WTC11 (cell line): ENCODE results near the gene PRND. TPM values are rescaled to one million over a fixed set of nuclear protein-coding genes. Genes with fewer than 3 reads are reported as not detected.

Source experiments
- ATAC-seq: fragments of 200-7000 bp; cut with Tn5 transposase; 2 replicates; pipeline ENCODE4 v1.10.0; 2021; ENCODE audit warnings: mild to moderate bottlenecking, moderate library complexity
- CTCF ChIA-PET: fragments of 300-600 bp; sonication (Branson Sonifier 250); formaldehyde crosslinking; loops from one replicate; lab custom pipeline; 2021; ENCODE audit warnings: antibody characterized with exemption; lab: Charles Lee
- POLR2A ChIA-PET: fragments of 350-600 bp; sonication (Branson Sonifier 250); formaldehyde crosslinking; loops from one replicate; lab custom pipeline; 2021; ENCODE audit warnings: antibody characterized with exemption; lab: Charles Lee
- DNase-seq: peaks from one replicate; pipeline ENCODE4 v3.0.0; 2021; ENCODE audit warnings: low spot score
- H3K27ac Mint-ChIP-seq: 2 replicates; pipeline ENCODE4 v1.8.0; 2021; ENCODE audit warnings: mixed read lengths
- H3K27me3 Mint-ChIP-seq: 2 replicates; pipeline ENCODE4 v1.8.0; 2021; ENCODE audit warnings: low read depth, mild to moderate bottlenecking, moderate library complexity, mixed read lengths
- H3K36me3 Mint-ChIP-seq: 2 replicates; pipeline ENCODE4 v1.8.0; 2021; ENCODE audit warnings: mixed read lengths
- H3K4me1 Mint-ChIP-seq: 2 replicates; pipeline ENCODE4 v1.8.0; 2022; ENCODE audit warnings: mixed read lengths
- H3K4me3 Mint-ChIP-seq: 2 replicates; pipeline ENCODE4 v1.8.0; 2021; ENCODE audit warnings: mild to moderate bottlenecking, moderate library complexity, mixed read lengths
- H3K9me3 Mint-ChIP-seq: 2 replicates; pipeline ENCODE4 v1.8.0; 2021; ENCODE audit warnings: mixed read lengths
- CREM ChIP-seq: sonication (generic); formaldehyde crosslinking; IDR thresholded peaks from 2 replicates; pipeline ENCODE4 v1.8.1; 2022; ENCODE audit warnings: mild to moderate bottlenecking, missing genetic modification reagents, moderate library complexity
- JAZF1 ChIP-seq: fragments of 250-450 bp; sonication (Bioruptor Pico); IDR thresholded peaks from 2 replicates; pipeline ENCODE4 v1.9.0; 2021; ENCODE audit warnings: moderate library complexity, mild to moderate bottlenecking, inconsistent platforms
- KAT7 ChIP-seq: sonication (generic); formaldehyde crosslinking; IDR thresholded peaks from 2 replicates; pipeline ENCODE4 v1.8.1; 2023; ENCODE audit warnings: missing genetic modification reagents, mild to moderate bottlenecking, borderline replicate concordance
- NFATC4 ChIP-seq: fragments of 250-450 bp; sonication (Bioruptor Pico); IDR thresholded peaks from 2 replicates; pipeline ENCODE4 v1.9.0; 2021; ENCODE audit warnings: mild to moderate bottlenecking
- NR3C1 ChIP-seq: sonication (generic); formaldehyde crosslinking; conservative IDR thresholded peaks from 2 replicates; pipeline ENCODE4 v1.8.1; 2023; ENCODE audit warnings: low read depth, mild to moderate bottlenecking, missing genetic modification reagents
- TEAD4 ChIP-seq: sonication (generic); formaldehyde crosslinking; IDR thresholded peaks from 2 replicates; pipeline ENCODE4 v1.8.0; 2022; ENCODE audit warnings: mild to moderate bottlenecking, missing genetic modification reagents
- ZNF423 ChIP-seq: fragments of 250-450 bp; sonication (Bioruptor Pico); IDR thresholded peaks from 2 replicates; pipeline ENCODE4 v2.1.2; 2022; ENCODE audit warnings: mild to moderate bottlenecking, moderate library complexity
- total RNA-seq: library from RNA; stranded (reverse); gene quantifications from 3 replicates; pipeline ENCODE4 v1.2.3, GENCODE V29; 2021
- TF ChIP-seq, protein P1 (sequence below): sonication (generic); formaldehyde crosslinking; IDR thresholded peaks from 2 replicates; pipeline ENCODE4 v1.8.1; 2023; ENCODE audit warnings: mild to moderate bottlenecking, missing genetic modification reagents, moderate library complexity
- TF ChIP-seq, protein P2 (sequence below): sonication (generic); formaldehyde crosslinking; IDR thresholded peaks from 2 replicates; pipeline ENCODE4 v1.8.0; 2023; ENCODE audit warnings: mild to moderate bottlenecking, missing genetic modification reagents
- TF ChIP-seq, protein P3 (sequence below): sonication (generic); formaldehyde crosslinking; IDR thresholded peaks from 2 replicates; pipeline ENCODE4 v1.8.1; 2023; ENCODE audit warnings: mild to moderate bottlenecking, missing genetic modification reagents, borderline replicate concordance
- TF ChIP-seq, protein P4 (sequence below): fragments of 250-450 bp; sonication (Bioruptor Pico); conservative IDR thresholded peaks from 2 replicates; pipeline ENCODE4 v1.9.0; 2021; ENCODE audit warnings: mild to moderate bottlenecking
- TF ChIP-seq, protein P5 (sequence below): sonication (generic); formaldehyde crosslinking; IDR thresholded peaks from 2 replicates; pipeline ENCODE4 v1.8.1; 2023; ENCODE audit warnings: mild to moderate bottlenecking, missing genetic modification reagents
- TF ChIP-seq, protein P6 (sequence below): fragments of 250-450 bp; sonication (Bioruptor Pico); IDR thresholded peaks from 2 replicates; pipeline ENCODE4 v1.9.0; 2021; ENCODE audit warnings: mild to moderate bottlenecking, borderline replicate concordance
- TF ChIP-seq, protein P7 (sequence below): sonication (generic); formaldehyde crosslinking; conservative IDR thresholded peaks from 2 replicates; pipeline ENCODE4 v1.8.1; 2022; ENCODE audit warnings: mild to moderate bottlenecking, missing genetic modification reagents

PRND gene
- total RNA-seq, 1 experiment from 2014 or later = 0.04 TPM

DNA sequence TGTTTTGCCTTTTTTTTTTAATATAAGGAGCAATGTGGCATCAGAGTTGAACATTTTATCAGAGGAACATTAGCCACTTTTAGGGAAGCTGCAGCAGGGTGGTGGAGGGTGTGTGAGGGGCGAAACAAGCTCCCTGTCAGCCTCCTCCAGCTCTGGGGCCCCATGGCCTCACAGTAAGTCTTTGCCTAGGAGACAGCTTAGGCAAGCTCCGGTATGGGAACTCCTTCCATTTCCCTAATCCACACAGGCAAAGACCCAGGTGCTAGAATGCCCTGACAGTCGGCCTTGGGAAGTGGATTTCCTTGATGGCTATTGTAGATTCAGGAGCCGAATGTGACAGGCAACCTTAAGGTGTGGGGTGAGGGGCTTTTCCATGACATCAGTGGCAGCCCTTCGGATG is 862 bp downstream of the PRND start:
- no peaks in the 10 kb centered on the region for H3K27me3 Mint-ChIP-seq
- TF ChIP-seq CREM (CRISPR knock-in tag) = no peak
- TF ChIP-seq TEAD4 (CRISPR knock-in tag) = no peak
- TF ChIP-seq, protein P1, sequence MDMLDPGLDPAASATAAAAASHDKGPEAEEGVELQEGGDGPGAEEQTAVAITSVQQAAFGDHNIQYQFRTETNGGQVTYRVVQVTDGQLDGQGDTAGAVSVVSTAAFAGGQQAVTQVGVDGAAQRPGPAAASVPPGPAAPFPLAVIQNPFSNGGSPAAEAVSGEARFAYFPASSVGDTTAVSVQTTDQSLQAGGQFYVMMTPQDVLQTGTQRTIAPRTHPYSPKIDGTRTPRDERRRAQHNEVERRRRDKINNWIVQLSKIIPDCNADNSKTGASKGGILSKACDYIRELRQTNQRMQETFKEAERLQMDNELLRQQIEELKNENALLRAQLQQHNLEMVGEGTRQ (CRISPR knock-in tag) = no peak
- TF ChIP-seq, protein P2, sequence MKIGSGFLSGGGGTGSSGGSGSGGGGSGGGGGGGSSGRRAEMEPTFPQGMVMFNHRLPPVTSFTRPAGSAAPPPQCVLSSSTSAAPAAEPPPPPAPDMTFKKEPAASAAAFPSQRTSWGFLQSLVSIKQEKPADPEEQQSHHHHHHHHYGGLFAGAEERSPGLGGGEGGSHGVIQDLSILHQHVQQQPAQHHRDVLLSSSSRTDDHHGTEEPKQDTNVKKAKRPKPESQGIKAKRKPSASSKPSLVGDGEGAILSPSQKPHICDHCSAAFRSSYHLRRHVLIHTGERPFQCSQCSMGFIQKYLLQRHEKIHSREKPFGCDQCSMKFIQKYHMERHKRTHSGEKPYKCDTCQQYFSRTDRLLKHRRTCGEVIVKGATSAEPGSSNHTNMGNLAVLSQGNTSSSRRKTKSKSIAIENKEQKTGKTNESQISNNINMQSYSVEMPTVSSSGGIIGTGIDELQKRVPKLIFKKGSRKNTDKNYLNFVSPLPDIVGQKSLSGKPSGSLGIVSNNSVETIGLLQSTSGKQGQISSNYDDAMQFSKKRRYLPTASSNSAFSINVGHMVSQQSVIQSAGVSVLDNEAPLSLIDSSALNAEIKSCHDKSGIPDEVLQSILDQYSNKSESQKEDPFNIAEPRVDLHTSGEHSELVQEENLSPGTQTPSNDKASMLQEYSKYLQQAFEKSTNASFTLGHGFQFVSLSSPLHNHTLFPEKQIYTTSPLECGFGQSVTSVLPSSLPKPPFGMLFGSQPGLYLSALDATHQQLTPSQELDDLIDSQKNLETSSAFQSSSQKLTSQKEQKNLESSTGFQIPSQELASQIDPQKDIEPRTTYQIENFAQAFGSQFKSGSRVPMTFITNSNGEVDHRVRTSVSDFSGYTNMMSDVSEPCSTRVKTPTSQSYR (CRISPR knock-in tag) = no peak
- TF ChIP-seq, protein P3, sequence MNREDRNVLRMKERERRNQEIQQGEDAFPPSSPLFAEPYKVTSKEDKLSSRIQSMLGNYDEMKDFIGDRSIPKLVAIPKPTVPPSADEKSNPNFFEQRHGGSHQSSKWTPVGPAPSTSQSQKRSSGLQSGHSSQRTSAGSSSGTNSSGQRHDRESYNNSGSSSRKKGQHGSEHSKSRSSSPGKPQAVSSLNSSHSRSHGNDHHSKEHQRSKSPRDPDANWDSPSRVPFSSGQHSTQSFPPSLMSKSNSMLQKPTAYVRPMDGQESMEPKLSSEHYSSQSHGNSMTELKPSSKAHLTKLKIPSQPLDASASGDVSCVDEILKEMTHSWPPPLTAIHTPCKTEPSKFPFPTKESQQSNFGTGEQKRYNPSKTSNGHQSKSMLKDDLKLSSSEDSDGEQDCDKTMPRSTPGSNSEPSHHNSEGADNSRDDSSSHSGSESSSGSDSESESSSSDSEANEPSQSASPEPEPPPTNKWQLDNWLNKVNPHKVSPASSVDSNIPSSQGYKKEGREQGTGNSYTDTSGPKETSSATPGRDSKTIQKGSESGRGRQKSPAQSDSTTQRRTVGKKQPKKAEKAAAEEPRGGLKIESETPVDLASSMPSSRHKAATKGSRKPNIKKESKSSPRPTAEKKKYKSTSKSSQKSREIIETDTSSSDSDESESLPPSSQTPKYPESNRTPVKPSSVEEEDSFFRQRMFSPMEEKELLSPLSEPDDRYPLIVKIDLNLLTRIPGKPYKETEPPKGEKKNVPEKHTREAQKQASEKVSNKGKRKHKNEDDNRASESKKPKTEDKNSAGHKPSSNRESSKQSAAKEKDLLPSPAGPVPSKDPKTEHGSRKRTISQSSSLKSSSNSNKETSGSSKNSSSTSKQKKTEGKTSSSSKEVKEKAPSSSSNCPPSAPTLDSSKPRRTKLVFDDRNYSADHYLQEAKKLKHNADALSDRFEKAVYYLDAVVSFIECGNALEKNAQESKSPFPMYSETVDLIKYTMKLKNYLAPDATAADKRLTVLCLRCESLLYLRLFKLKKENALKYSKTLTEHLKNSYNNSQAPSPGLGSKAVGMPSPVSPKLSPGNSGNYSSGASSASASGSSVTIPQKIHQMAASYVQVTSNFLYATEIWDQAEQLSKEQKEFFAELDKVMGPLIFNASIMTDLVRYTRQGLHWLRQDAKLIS (CRISPR knock-in tag) = no peak
- no peak for TF ChIP-seq NR3C1 (CRISPR knock-in tag)
- TF ChIP-seq JAZF1 (CRISPR knock-in tag) = no peak
- TF ChIP-seq, protein P4, sequence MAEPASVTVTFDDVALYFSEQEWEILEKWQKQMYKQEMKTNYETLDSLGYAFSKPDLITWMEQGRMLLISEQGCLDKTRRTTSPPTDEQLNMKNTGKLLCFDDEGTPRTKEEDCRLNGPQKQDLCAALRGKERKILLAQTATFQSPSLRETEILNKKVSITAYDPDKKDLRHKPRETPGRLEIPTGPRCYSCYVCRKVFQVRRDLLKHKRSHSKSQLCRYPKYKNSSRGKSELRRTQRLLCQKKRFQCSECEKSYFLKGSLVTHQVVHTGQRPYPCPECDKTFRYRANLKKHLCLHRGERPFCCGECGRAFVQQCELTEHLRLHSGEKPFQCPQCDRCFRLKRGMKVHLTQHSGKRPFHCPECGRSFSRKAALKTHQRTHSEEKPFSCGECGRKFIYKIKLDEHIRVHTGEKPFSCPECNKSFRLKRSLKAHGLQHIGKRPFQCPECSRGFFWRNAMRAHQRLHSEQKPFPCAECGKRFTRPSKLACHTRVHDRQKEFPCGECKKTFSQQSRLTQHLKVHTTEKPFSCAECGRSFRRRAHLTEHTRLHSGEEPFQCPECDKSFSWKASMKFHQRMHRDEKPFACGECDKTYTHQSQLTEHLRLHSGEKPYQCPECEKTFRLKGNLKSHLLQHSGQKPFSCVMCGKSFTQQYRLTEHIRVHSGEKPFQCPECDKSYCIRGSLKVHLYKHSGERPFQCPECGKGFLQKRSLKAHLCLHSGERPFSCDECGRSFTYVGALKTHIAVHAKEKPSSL (CRISPR knock-in tag) = no peak
- TF ChIP-seq, protein P5, sequence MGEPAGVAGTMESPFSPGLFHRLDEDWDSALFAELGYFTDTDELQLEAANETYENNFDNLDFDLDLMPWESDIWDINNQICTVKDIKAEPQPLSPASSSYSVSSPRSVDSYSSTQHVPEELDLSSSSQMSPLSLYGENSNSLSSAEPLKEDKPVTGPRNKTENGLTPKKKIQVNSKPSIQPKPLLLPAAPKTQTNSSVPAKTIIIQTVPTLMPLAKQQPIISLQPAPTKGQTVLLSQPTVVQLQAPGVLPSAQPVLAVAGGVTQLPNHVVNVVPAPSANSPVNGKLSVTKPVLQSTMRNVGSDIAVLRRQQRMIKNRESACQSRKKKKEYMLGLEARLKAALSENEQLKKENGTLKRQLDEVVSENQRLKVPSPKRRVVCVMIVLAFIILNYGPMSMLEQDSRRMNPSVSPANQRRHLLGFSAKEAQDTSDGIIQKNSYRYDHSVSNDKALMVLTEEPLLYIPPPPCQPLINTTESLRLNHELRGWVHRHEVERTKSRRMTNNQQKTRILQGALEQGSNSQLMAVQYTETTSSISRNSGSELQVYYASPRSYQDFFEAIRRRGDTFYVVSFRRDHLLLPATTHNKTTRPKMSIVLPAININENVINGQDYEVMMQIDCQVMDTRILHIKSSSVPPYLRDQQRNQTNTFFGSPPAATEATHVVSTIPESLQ (CRISPR knock-in tag) = no peak
- TF ChIP-seq, protein P6, sequence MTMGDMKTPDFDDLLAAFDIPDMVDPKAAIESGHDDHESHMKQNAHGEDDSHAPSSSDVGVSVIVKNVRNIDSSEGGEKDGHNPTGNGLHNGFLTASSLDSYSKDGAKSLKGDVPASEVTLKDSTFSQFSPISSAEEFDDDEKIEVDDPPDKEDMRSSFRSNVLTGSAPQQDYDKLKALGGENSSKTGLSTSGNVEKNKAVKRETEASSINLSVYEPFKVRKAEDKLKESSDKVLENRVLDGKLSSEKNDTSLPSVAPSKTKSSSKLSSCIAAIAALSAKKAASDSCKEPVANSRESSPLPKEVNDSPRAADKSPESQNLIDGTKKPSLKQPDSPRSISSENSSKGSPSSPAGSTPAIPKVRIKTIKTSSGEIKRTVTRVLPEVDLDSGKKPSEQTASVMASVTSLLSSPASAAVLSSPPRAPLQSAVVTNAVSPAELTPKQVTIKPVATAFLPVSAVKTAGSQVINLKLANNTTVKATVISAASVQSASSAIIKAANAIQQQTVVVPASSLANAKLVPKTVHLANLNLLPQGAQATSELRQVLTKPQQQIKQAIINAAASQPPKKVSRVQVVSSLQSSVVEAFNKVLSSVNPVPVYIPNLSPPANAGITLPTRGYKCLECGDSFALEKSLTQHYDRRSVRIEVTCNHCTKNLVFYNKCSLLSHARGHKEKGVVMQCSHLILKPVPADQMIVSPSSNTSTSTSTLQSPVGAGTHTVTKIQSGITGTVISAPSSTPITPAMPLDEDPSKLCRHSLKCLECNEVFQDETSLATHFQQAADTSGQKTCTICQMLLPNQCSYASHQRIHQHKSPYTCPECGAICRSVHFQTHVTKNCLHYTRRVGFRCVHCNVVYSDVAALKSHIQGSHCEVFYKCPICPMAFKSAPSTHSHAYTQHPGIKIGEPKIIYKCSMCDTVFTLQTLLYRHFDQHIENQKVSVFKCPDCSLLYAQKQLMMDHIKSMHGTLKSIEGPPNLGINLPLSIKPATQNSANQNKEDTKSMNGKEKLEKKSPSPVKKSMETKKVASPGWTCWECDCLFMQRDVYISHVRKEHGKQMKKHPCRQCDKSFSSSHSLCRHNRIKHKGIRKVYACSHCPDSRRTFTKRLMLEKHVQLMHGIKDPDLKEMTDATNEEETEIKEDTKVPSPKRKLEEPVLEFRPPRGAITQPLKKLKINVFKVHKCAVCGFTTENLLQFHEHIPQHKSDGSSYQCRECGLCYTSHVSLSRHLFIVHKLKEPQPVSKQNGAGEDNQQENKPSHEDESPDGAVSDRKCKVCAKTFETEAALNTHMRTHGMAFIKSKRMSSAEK (CRISPR knock-in tag) = no peak
- TF ChIP-seq, protein P7, sequence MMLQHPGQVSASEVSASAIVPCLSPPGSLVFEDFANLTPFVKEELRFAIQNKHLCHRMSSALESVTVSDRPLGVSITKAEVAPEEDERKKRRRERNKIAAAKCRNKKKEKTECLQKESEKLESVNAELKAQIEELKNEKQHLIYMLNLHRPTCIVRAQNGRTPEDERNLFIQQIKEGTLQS = no peak
- no peak for TF ChIP-seq ZNF423 (CRISPR knock-in tag)
- TF ChIP-seq NFATC4 (CRISPR knock-in tag) = no peak
- TF ChIP-seq KAT7 (CRISPR knock-in tag) = no peak
- no peak overlapping the region for H3K27ac Mint-ChIP-seq
- ATAC-seq (no peak), DNase-seq (no peak)
- CTCF ChIA-PET = interaction anchor here (0.7 to 5.7 kb wide), 3 partner anchors 105 to 325 kb away, joined by 3 to 55 read pairs (median 3); no protein-coding TSS in a partner anchor
- H3K9me3 Mint-ChIP-seq = peaks cover 7% of the 10 kb centered on the region; the same call in 1 of the 2 replicates
- peaks cover 30% of the 10 kb centered on the region for H3K4me1 Mint-ChIP-seq
- POLR2A ChIA-PET = no interaction called here
- peaks cover 2% of the 10 kb centered on the region; the same call in 1 of the 2 replicates for H3K36me3 Mint-ChIP-seq
- no peak overlapping the region for H3K4me3 Mint-ChIP-seq
